ENCODE measurements around the gene DHX35.

Gene DHX35

GRCh38 chr20:38962044-38962927, at the start of gene DHX35:
Gene DHX35 (plus strand): TSS chr20:38962344. CDS start chr20:38962368, 24 bp downstream.
- Histone ChIP-seq H3K36me3 (ENCODE audit: insufficient read depth, low read length) (0 out of 2 replicates have a peak, but pooled peaks cover 4% of the 10 kb centered on the region), H3K9ac (ENCODE audit: insufficient read length) (peak within 1 kb of the TSS; percentile 86), H3K4me3 (peak within 1 kb of the TSS; percentile 96), H3K9me3 (ENCODE audit: low read depth, low read length) (no peaks in the 10 kb centered on the region), H3K27ac (peak within 1 kb of the TSS; percentile 63; the same call in 1 of the 2 replicates)
- DNase-seq (ENCODE audit: low read depth, low spot score): peak; percentile 50
- TF ChIP-seq FOXP2 (optimal IDR thresholded peaks at IDR 0.05; ENCODE audit: control extremely low read depth, extremely low read length, insufficient read depth) (peak; percentile 59), POLR2AphosphoS5 (IDR thresholded peaks at IDR 0.05; ENCODE audit: borderline replicate concordance, low read depth, low read length) (peak; percentile 80; the same call in 1 of the 2 replicates), EZH2 (IDR thresholded peaks at IDR 0.05) (no peak)

GRCh38 chr20:38915355-38915754, 46.8 kb upstream of the DHX35 start:
- H3K36me3 ChIP-seq (ENCODE audit: insufficient read depth, low read length): no peaks in the 10 kb centered on the region

GRCh38 chr20:38917657-38918056, 44.5 kb upstream of the DHX35 start:
- Histone ChIP-seq H3K4me3 (no peak overlapping the region), H3K27ac (no peak overlapping the region), H3K36me3 (ENCODE audit: insufficient read depth, low read length) (no peaks in the 10 kb centered on the region), H3K9ac (ENCODE audit: insufficient read length) (no peak overlapping the region), H3K9me3 (ENCODE audit: low read depth, low read length) (no peaks in the 10 kb centered on the region)
- TF ChIP-seq POLR2AphosphoS5 (IDR thresholded peaks at IDR 0.05; ENCODE audit: borderline replicate concordance, low read depth, low read length): no peak
- TF ChIP-seq EZH2 (IDR thresholded peaks at IDR 0.05): no peak
- TF ChIP-seq FOXP2 (optimal IDR thresholded peaks at IDR 0.05; ENCODE audit: control extremely low read depth, extremely low read length, insufficient read depth): no peak
- DNase-seq (ENCODE audit: low read depth, low spot score): no peak

More at GRCh38 chr20:38915355-38915754, 46.8 kb upstream of the DHX35 start:
- Histone ChIP-seq H3K9ac (ENCODE audit: insufficient read length) (no peak overlapping the region), H3K9me3 (ENCODE audit: low read depth, low read length) (no peaks in the 10 kb centered on the region), H3K4me3 (no peak overlapping the region), H3K27ac (no peak overlapping the region)
- no peak for TF ChIP-seq POLR2AphosphoS5 (IDR thresholded peaks at IDR 0.05; ENCODE audit: borderline replicate concordance, low read depth, low read length)
- TF ChIP-seq FOXP2 (optimal IDR thresholded peaks at IDR 0.05; ENCODE audit: control extremely low read depth, extremely low read length, insufficient read depth): no peak
- no peak for TF ChIP-seq EZH2 (IDR thresholded peaks at IDR 0.05)
- no peak for DNase-seq (ENCODE audit: low read depth, low spot score)

DNA sequence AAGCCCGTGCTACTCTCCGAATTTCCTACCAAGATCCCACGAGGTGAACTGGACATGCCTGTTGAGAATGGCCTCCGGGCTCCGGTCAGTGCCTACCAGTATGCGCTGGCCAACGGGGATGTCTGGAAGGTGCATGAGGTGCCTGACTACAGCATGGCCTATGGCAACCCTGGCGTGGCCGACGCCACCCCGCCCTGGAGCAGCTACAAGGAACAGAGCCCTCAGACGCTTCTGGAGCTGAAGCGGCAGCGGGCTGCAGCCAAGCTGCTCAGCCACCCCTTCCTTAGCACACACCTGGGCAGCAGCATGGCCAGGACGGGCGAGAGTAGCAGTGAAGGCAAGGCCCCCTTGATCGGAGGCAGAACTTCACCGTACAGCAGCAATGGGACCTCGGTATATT, 44.0 kb upstream of the DHX35 start:
- Histone ChIP-seq H3K27ac (no peak overlapping the region), H3K4me3 (no peak overlapping the region), H3K36me3 (ENCODE audit: insufficient read depth, low read length) (no peaks in the 10 kb centered on the region), H3K9me3 (ENCODE audit: low read depth, low read length) (no peaks in the 10 kb centered on the region), H3K9ac (ENCODE audit: insufficient read length) (no peak overlapping the region)
- TF ChIP-seq EZH2 (IDR thresholded peaks at IDR 0.05): no peak
- no peak for DNase-seq (ENCODE audit: low read depth, low spot score)

DNA sequence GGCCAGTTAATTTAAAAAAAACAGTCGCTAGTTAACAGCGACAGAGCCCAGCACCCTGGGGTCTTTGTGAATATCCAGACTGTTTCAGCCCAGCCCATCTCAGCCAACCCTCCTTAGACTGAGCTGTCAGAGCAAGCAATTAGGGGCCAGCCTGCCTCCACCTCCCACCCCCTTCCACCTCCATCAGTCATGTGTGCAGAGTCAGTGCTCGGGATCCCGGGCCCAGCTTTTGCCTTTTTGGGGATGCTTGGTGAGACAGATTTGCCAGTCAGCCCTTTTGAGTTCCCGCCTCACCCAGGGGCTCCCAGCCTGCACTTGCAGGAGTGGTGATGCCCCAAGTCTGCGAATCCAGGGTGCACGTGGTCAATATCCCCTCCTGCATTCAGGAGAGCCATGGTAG, 42.5 kb upstream of the DHX35 start:
- no peaks in the 10 kb centered on the region for H3K9me3 ChIP-seq (ENCODE audit: low read depth, low read length)
- no peak overlapping the region for H3K9ac ChIP-seq (ENCODE audit: insufficient read length)
- no peak for DNase-seq (ENCODE audit: low read depth, low spot score)
- no peak overlapping the region for H3K27ac ChIP-seq
- no peak overlapping the region for H3K4me3 ChIP-seq
- no peaks in the 10 kb centered on the region for H3K36me3 ChIP-seq (ENCODE audit: insufficient read depth, low read length)
- TF ChIP-seq EZH2 (IDR thresholded peaks at IDR 0.05): no peak
- no peak for TF ChIP-seq POLR2AphosphoS5 (IDR thresholded peaks at IDR 0.05; ENCODE audit: borderline replicate concordance, low read depth, low read length)
- TF ChIP-seq FOXP2 (optimal IDR thresholded peaks at IDR 0.05; ENCODE audit: control extremely low read depth, extremely low read length, insufficient read depth): no peak

GRCh38 chr20:38920411-38920810, 41.7 kb upstream of the DHX35 start:
- no peak for DNase-seq (ENCODE audit: low read depth, low spot score)
- no peak overlapping the region for H3K9ac ChIP-seq (ENCODE audit: insufficient read length)
- H3K36me3 ChIP-seq (ENCODE audit: insufficient read depth, low read length): no peaks in the 10 kb centered on the region
- H3K27ac ChIP-seq: no peak overlapping the region
- H3K9me3 ChIP-seq (ENCODE audit: low read depth, low read length): no peaks in the 10 kb centered on the region
- H3K4me3 ChIP-seq: no peak overlapping the region
- TF ChIP-seq POLR2AphosphoS5 (IDR thresholded peaks at IDR 0.05; ENCODE audit: borderline replicate concordance, low read depth, low read length): no peak
- no peak for TF ChIP-seq EZH2 (IDR thresholded peaks at IDR 0.05)
- TF ChIP-seq FOXP2 (optimal IDR thresholded peaks at IDR 0.05; ENCODE audit: control extremely low read depth, extremely low read length, insufficient read depth): no peak

GRCh38 chr20:38920851-38921250, 41.3 kb upstream of the DHX35 start:
- no peak overlapping the region for H3K4me3 ChIP-seq
- no peak overlapping the region for H3K9ac ChIP-seq (ENCODE audit: insufficient read length)
- no peak for DNase-seq (ENCODE audit: low read depth, low spot score)
- no peak for TF ChIP-seq FOXP2 (optimal IDR thresholded peaks at IDR 0.05; ENCODE audit: control extremely low read depth, extremely low read length, insufficient read depth)
- no peak for TF ChIP-seq EZH2 (IDR thresholded peaks at IDR 0.05)
- no peak for TF ChIP-seq POLR2AphosphoS5 (IDR thresholded peaks at IDR 0.05; ENCODE audit: borderline replicate concordance, low read depth, low read length)
- H3K36me3 ChIP-seq (ENCODE audit: insufficient read depth, low read length): no peaks in the 10 kb centered on the region
- no peaks in the 10 kb centered on the region for H3K9me3 ChIP-seq (ENCODE audit: low read depth, low read length)
- no peak overlapping the region for H3K27ac ChIP-seq

- no peak overlapping the region for H3K4me3 ChIP-seq
- H3K9me3 ChIP-seq (ENCODE audit: low read depth, low read length): no peaks in the 10 kb centered on the region
- no peak for DNase-seq (ENCODE audit: low read depth, low spot score)
- no peak overlapping the region for H3K27ac ChIP-seq
- no peak overlapping the region for H3K9ac ChIP-seq (ENCODE audit: insufficient read length)
- peaks cover 5% of the 10 kb centered on the region; the same call in 1 of the 2 replicates for H3K36me3 ChIP-seq (ENCODE audit: insufficient read depth, low read length)
- TF ChIP-seq FOXP2 (optimal IDR thresholded peaks at IDR 0.05; ENCODE audit: control extremely low read depth, extremely low read length, insufficient read depth): no peak
- no peak for TF ChIP-seq POLR2AphosphoS5 (IDR thresholded peaks at IDR 0.05; ENCODE audit: borderline replicate concordance, low read depth, low read length)
- TF ChIP-seq EZH2 (IDR thresholded peaks at IDR 0.05): no peak
Measured at GRCh38 chr20:38924718-38925117, 37.4 kb upstream of the DHX35 start.

Data from SK-N-MC (cell line).